ENCODE data around the gene ZNF319.

GRCh38 chr16:57998992-57999365, 1.5 kb downstream of the ZNF319 start:
- TF ChIP-seq CTCF (IDR thresholded peaks at IDR 0.05) (no peak), POLR2A (IDR thresholded peaks at IDR 0.05) (no peak)
